AG09309 (cell line): ENCODE measurements around the gene TRIM69.
A peak's percentile ranks its signal among the peaks of the same experiment; 100 is the strongest.
"Not testable (repeated sequence)": the region's sequence is repeated elsewhere in the genome, so short reads cannot be mapped to it uniquely, and the experiment has no call there.

Experiments
- DNase-seq: peaks from one replicate; pipeline ENCODE4 v3.0.0-alpha.2; 2010; ENCODE audit warnings: low read depth
- H3K4me3 ChIP-seq: 2 replicates; pipeline ENCODE4 v1.5.1; 2011; ENCODE audit warnings: mild to moderate bottlenecking, low read depth, low read length, moderate library complexity; ENCODE audit not compliant: control insufficient read depth
- TF ChIP-seq, protein P1 (sequence below): IDR thresholded peaks from 2 replicates; pipeline ENCODE4 v1.5.1; 2011; ENCODE audit warnings: mild to moderate bottlenecking, low read depth, low read length, inconsistent platforms; ENCODE audit not compliant: insufficient read depth, control insufficient read depth; ENCODE audit errors: missing control alignments

TRIM69 gene

GRCh38 chr15:44735482-44736180 lies 697 bp upstream of the TRIM69 start:
- no peak for DNase-seq
- no peak overlapping the region for H3K4me3 ChIP-seq

GRCh38 chr15:44738340-44738984 lies 2.1 kb downstream of the TRIM69 start:
- TF ChIP-seq, protein P1, sequence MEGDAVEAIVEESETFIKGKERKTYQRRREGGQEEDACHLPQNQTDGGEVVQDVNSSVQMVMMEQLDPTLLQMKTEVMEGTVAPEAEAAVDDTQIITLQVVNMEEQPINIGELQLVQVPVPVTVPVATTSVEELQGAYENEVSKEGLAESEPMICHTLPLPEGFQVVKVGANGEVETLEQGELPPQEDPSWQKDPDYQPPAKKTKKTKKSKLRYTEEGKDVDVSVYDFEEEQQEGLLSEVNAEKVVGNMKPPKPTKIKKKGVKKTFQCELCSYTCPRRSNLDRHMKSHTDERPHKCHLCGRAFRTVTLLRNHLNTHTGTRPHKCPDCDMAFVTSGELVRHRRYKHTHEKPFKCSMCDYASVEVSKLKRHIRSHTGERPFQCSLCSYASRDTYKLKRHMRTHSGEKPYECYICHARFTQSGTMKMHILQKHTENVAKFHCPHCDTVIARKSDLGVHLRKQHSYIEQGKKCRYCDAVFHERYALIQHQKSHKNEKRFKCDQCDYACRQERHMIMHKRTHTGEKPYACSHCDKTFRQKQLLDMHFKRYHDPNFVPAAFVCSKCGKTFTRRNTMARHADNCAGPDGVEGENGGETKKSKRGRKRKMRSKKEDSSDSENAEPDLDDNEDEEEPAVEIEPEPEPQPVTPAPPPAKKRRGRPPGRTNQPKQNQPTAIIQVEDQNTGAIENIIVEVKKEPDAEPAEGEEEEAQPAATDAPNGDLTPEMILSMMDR = peak; percentile 59
- no peak for DNase-seq
- H3K4me3 ChIP-seq = no peak overlapping the region

More at GRCh38 chr15:44735482-44736180, 697 bp upstream of the TRIM69 start:
- TF ChIP-seq, protein P1 = no peak

DNA sequence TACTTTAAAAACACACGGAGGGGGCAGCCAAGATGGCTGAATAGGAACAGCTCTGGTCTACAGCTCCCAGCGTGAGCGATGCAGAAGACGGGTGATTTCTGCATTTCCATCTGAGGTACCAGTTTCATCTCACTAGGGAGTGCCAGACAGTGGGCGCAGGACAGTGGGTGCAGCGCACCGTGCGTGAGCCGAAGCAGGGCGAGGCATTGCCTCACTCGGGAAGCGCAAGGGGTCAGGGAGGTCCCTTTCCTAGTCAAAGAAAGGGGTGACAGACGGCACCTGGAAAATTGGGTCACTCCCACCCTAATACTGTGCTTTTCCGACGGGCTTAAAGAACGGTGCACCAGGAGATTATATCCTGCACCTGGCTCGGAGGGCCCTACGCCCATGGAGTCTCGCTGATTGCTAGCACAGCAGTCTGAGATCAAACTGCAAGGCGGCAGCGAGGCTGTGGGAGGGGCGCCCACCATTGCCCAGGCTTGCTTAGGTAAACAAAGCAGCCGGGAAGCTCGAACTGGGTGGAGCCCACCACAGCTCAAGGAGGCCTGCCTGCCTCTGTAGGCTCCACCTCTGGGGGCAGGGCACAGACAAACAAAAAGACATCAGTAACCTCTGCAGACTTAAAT lies 3.0 kb downstream of the TRIM69 start:
- H3K4me3 ChIP-seq, DNase-seq: not testable (repeated sequence)

DNA sequence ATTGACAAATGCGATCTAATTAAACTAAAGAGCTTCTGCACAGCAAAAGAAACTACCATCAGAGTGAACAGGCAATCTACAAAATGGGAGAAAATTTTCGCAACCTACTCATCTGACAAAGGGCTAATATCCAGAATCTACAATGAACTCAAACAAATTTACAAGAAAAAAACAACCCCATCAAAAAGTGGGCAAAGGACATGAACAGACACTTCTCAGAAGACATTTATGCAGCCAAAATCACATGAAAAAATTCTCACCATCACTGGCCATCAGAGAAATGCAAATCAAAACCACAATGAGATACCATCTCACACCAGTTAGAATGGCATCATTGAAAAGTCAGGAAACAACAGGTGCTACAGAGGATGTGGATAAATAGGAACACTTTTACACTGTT lies 7.1 kb downstream of the TRIM69 start:
- H3K4me3 ChIP-seq, DNase-seq: not testable (repeated sequence)

DNA sequence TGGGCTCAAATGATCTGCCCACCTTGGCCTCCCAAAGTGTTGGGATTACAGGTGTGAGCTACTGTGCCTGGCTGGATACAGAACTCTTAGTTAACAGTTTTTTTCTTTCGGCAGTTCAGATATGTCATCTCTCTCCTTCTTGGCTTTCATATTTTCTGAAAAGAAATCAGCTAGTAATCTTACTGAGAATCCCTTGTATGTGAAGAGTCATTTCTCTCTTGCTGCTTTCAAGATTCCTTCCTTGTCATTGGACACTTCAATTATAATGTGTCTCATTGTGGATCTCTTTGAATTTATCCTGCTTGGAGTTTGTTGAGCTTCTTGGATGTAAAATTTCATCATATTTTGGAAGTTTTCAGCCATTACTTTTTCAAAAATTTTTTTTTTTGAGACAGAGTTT lies 17.0 kb downstream of the TRIM69 start:
- DNase-seq = no peak
- TF ChIP-seq, protein P1 = no peak
- H3K4me3 ChIP-seq = no peak overlapping the region

DNA sequence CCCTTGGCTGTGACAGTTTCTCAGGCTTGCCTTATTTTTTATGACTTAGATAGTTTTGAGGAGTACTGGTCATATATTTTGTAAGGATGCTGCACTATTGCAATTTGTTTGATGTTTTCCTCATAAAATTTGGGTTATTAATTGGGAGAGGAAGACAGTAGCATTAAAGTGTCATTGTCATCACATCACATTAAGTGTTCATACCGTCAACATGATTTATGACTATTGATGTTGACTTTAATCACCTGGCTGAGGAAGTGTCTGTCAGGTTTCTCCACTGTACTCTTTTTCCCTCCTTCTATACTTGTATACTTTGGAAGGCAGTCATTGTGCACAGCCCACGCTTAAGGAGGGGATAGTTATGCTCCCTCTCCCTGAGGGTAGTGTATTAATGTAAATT lies 26.9 kb downstream of the TRIM69 start:
- TF ChIP-seq, protein P1 = no peak
- H3K4me3 ChIP-seq = no peak overlapping the region
- no peak for DNase-seq

GRCh38 chr15:44763848-44764247 lies 27.5 kb downstream of the TRIM69 start:
- H3K4me3 ChIP-seq = no peak overlapping the region
- TF ChIP-seq, protein P1 = no peak

More at GRCh38 chr15:44763848-44764247, 27.5 kb downstream of the TRIM69 start:
- DNase-seq = no peak
